ENCODE data around the gene SKOR2.

SKOR2 gene

GRCh38 chr18:47286776-47287410, 35.4 kb upstream of the SKOR2 start:
- in situ Hi-C loops (cut with HindIII; ENCODE audit: low sequenced_read_pairs), result no loop called here
- no peak for TF ChIP-seq CTCF (IDR thresholded peaks at IDR 0.05; ENCODE audit: low read depth, low read length)
- no peak overlapping the region for H3K4me3 ChIP-seq (ENCODE audit: low read depth, low read length)
- DNase-seq (ENCODE audit: low read depth, low spot score), result no peak

- no peak for DNase-seq (ENCODE audit: low read depth, low spot score)
- no peak for TF ChIP-seq CTCF (IDR thresholded peaks at IDR 0.05; ENCODE audit: low read depth, low read length)
- in situ Hi-C loops (cut with HindIII; ENCODE audit: low sequenced_read_pairs), result no loop called here
- no peak overlapping the region for H3K4me3 ChIP-seq (ENCODE audit: low read depth, low read length)
Observed at GRCh38 chr18:47285456-47285855, 34.0 kb upstream of the SKOR2 start.

- TF ChIP-seq CTCF (IDR thresholded peaks at IDR 0.05; ENCODE audit: low read depth, low read length), result no peak
- in situ Hi-C loops (cut with HindIII; ENCODE audit: low sequenced_read_pairs), result no loop called here
- H3K4me3 ChIP-seq (ENCODE audit: low read depth, low read length), result no peak overlapping the region
Observed at GRCh38 chr18:47284721-47285395, 33.4 kb upstream of the SKOR2 start.

GRCh38 chr18:47283476-47283875, 32.0 kb upstream of the SKOR2 start:
- in situ Hi-C loops (cut with HindIII; ENCODE audit: low sequenced_read_pairs), result no loop called here
- peak; percentile 18 for DNase-seq (ENCODE audit: low read depth, low spot score)
- peak; percentile 63 for TF ChIP-seq CTCF (IDR thresholded peaks at IDR 0.05; ENCODE audit: low read depth, low read length)
- H3K4me3 ChIP-seq (ENCODE audit: low read depth, low read length), result no peak overlapping the region

More at GRCh38 chr18:47284721-47285395, 33.4 kb upstream of the SKOR2 start:
- no peak for DNase-seq (ENCODE audit: low read depth, low spot score)

GRCh38 chr18:47280121-47280520, 28.7 kb upstream of the SKOR2 start:
- no peak overlapping the region for H3K4me3 ChIP-seq (ENCODE audit: low read depth, low read length)
- DNase-seq (ENCODE audit: low read depth, low spot score), result no peak
- in situ Hi-C loops (cut with HindIII; ENCODE audit: low sequenced_read_pairs), result no loop called here
- no peak for TF ChIP-seq CTCF (IDR thresholded peaks at IDR 0.05; ENCODE audit: low read depth, low read length)

- H3K4me3 ChIP-seq (ENCODE audit: low read depth, low read length), result no peak overlapping the region
- DNase-seq (ENCODE audit: low read depth, low spot score), result no peak
- in situ Hi-C loops (cut with HindIII; ENCODE audit: low sequenced_read_pairs), result no loop called here
- no peak for TF ChIP-seq CTCF (IDR thresholded peaks at IDR 0.05; ENCODE audit: low read depth, low read length)
Observed at GRCh38 chr18:47274961-47275360, 23.5 kb upstream of the SKOR2 start.
